Hepatocyte (in vitro differentiated cells): ENCODE results near the gene KDM2A.

Experiments
- EZH2 ChIP-seq: fragments of 200-600 bp; sonication (generic); IDR thresholded peaks from 2 replicates; pipeline ENCODE4 v1.6.1; 2016; ENCODE audit warnings: antibody characterized with exemption, mild to moderate bottlenecking, borderline replicate concordance
- EZH2phosphoT487 ChIP-seq: fragments of 200-600 bp; sonication (generic); IDR thresholded peaks from one replicate; pipeline ENCODE4 v1.6.1; 2018; ENCODE audit warnings: antibody characterized with exemption, mild to moderate bottlenecking, low read depth, moderate library complexity; ENCODE audit not compliant: unreplicated experiment, severe bottlenecking
- TF ChIP-seq, protein P1 (sequence below): fragments of 200-600 bp; sonication (generic); IDR thresholded peaks from 2 replicates; pipeline ENCODE4 v1.5.1; 2016; ENCODE audit warnings: antibody characterized with exemption, mild to moderate bottlenecking; ENCODE audit not compliant: poor library complexity

DNA sequence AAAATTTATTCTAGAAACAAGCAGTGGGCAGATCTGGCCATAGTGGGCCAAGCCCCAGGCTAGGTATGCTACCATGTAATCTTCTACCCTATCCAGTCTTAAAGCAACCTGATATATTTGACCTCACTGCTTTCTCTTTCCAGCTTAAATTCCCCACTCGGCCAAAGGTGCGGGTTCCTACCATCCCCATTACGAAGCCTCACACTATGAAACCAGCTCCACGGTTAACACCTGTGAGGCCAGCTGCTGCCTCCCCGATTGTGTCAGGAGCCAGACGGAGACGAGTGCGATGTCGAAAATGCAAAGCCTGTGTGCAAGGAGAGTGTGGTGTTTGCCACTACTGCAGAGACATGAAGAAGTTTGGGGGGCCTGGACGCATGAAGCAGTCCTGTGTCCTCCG is 126.0 kb downstream of the KDM2A start:
- TF ChIP-seq, protein P1, sequence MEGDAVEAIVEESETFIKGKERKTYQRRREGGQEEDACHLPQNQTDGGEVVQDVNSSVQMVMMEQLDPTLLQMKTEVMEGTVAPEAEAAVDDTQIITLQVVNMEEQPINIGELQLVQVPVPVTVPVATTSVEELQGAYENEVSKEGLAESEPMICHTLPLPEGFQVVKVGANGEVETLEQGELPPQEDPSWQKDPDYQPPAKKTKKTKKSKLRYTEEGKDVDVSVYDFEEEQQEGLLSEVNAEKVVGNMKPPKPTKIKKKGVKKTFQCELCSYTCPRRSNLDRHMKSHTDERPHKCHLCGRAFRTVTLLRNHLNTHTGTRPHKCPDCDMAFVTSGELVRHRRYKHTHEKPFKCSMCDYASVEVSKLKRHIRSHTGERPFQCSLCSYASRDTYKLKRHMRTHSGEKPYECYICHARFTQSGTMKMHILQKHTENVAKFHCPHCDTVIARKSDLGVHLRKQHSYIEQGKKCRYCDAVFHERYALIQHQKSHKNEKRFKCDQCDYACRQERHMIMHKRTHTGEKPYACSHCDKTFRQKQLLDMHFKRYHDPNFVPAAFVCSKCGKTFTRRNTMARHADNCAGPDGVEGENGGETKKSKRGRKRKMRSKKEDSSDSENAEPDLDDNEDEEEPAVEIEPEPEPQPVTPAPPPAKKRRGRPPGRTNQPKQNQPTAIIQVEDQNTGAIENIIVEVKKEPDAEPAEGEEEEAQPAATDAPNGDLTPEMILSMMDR, result no peak
- TF ChIP-seq EZH2, result no peak
- no peak for TF ChIP-seq EZH2phosphoT487
